Measurements from ENCODE around the gene ADAMTSL3.

ADAMTSL3 gene

GRCh38 chr15:83655237-83655616 is 1.3 kb downstream of the ADAMTSL3 start:
- no peak for DNase-seq

GRCh38 chr15:83656192-83656591 is 2.3 kb downstream of the ADAMTSL3 start:
- no peak for DNase-seq

GRCh38 chr15:83656943-83657528 is 3.1 kb downstream of the ADAMTSL3 start:
- DNase-seq = no peak

- DNase-seq = no peak
These were observed 3.6 kb downstream of the ADAMTSL3 start for GRCh38 chr15:83657549-83657948.

DNA sequence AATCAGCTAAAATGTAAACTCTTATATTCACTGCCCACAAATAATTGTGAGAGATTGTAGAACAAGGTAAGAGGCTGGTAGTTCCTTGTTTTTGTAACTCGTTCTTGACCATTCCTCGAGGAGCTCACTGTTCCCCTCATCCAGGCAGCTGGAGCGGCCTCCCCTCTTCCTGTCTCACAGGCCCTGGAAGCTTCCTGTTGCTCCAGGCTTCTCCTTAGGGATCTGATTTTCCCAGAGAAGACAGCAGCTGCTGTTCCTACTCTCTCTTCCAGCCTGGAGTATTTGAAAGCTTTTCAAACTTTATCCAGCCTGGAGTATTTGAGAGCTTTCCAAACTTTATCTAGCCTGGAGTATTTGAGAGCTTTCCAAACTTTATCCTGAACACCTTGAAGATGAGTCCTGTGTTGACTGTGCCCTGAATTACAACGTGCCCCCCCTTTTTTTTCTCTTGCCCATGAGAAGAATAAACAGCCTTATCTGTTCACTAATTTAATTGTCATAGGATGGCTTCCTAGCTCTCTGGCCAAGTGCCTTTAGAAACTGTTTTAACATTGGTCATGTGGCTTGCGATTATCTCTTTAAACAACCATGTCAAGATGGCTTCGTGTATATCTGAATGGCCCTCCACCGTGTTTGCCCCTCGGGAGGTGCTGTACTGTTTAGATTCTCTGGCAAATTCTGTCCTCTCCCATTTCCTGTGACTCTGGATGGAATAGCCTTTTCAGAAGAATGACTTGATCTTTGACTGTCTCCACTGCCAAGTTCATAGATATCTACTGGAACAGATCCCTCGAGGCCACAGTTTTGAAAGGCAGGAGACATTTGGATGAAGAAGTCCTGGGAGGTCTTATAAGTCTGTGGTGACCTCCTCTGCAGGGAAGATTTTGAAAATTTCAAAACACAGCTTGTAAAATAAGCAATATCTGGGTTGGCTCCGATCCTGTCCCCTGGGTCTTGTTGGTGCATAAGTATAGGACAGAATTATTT is 4.8 kb downstream of the ADAMTSL3 start:
- no peak for DNase-seq

DNA sequence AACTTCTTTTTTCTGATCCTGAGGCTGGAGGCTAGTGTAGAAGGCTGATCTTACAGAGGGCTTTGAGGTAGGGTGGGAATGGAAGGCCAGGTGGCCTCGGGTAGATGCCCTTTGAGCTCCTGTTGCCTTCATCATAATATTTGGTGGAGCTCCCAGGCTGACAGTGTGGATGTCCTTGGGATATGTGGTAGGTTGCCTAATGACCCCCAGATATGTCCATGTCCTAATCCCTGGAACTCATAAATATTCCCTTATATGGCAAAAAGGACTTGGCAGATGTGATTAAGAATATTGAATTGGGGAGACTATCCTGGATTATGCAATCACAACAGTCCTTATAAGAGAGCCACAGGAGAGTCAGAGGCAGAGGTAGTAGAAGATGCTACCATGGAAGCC is 5.5 kb downstream of the ADAMTSL3 start:
- DNase-seq = no peak

DNA sequence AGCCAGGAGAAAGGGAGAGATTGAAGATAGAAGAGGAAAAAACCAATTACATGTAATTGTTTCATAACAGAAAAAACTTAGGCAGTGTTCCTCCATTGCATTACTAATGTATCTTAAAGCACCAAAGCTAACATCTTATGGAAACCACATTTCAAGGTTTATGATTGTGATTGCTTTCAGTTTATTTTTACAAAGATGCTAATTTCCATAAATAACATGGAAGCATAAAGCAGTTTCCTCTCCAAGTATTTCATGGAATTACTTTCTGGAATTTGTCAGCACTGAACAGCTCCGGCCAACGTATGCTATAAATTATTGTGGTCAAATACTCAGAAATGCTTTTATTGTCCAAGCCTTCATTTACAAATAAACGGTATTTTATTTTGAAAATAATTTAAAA is 11.6 kb downstream of the ADAMTSL3 start:
- DNase-seq = no peak

DNA sequence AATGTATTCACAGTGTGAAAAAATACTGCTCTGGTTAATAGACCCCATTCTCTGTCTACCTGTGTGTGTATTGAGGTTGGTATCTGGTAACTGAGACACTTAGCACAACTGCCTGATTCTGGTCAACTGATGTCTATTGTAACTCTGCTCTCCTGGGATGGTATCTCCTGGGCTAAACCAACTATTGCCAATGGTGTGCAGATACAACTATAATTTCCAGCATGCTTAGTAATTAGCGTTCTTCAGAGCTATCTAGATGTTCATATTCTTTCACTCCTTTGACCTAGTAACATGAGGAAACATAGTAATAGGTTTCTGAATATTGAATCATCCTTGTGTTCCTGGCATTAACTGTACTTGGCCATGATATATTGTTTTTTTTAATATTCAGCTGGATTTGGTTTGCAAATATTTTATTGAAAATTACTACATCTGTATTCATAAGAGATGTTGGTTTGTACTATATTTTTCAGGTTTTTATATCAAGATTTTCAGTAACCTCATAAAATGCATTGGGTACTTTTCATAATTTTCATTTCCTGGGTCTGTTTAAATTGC is 16.8 kb downstream of the ADAMTSL3 start:
- DNase-seq = no peak

DNA sequence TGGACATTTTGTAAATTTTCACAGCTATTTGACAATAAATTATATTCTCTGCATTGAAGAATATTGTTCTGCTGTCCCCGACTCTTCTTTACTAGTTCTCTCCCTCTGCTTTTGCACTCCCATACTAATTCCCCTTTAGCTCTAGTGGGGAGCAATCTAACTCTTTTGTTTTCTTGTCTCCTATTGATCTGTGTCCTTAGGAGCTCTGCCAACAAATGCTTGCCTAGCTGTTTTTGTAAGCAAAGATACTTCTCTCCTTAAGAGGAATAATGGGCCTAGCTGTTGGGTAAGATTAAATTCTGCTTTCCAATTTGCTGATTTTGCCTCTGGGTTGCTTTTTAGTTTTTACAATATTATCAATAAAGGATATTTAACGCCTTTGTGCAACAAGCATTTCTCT is 17.7 kb downstream of the ADAMTSL3 start:
- DNase-seq = no peak

DNA sequence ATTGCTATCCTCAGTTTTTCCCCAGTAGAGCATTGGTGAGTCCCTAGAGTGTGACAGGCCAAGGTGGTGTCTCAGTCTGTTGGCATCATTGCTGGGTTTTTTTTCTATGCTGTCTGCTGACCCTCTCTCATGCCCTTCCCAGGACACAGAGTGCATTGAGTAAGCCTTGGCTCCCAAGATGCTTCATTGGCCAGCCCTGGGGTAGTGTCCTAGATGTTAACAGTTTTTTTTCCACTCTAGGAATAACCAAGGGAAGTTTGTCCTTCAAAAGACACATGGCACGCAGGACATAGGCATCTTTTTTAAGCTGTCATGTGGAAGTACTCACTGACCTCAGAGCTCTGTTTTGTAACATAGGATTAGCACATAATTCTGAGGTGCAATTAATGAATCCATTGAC is 19.5 kb downstream of the ADAMTSL3 start:
- no peak for DNase-seq

- no peak for DNase-seq
These were observed 28.7 kb downstream of the ADAMTSL3 start for GRCh38 chr15:83682476-83683088.

DNA sequence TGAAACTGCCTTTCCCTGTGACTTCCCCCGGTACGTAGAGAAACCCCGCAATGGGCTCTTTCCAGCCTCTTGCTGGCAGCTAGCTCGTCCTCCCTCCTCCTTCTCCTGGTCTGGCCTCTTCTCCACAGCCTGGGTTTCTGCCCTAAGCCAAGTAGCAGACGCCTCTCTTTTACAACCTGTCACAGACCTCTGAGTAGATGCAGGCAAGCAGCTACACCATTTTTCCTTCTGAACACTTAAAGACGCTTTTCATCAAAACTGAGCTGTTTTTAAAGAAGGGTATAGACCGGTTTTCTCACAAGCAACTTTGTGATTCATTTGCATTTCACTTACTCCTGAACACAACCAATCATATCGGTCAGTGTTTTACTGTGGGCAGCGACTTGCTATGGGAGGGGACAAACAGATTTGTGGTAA is 32.0 kb downstream of the ADAMTSL3 start:
- no peak for DNase-seq

GRCh38 chr15:83688201-83688600 is 34.3 kb downstream of the ADAMTSL3 start:
- no peak for DNase-seq

DNA sequence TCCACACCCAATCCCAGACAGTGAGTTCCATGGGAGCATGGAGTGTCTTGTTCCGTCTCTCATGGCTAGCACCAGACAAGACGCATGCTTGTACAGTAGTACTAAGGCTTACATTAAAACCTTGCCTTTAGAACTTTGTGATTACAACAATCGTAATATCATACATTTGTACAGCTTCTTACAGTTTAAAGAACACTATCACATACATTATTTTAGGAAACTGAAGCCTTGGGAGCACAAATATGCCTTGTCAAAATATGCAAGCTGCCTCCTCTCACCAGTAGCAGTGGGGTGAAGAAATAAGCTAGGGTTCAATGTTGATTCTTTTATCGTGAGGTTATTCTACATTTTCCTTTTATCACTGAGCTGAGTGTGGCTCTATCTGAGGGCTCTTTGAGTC is 36.8 kb downstream of the ADAMTSL3 start:
- DNase-seq = no peak

DNA sequence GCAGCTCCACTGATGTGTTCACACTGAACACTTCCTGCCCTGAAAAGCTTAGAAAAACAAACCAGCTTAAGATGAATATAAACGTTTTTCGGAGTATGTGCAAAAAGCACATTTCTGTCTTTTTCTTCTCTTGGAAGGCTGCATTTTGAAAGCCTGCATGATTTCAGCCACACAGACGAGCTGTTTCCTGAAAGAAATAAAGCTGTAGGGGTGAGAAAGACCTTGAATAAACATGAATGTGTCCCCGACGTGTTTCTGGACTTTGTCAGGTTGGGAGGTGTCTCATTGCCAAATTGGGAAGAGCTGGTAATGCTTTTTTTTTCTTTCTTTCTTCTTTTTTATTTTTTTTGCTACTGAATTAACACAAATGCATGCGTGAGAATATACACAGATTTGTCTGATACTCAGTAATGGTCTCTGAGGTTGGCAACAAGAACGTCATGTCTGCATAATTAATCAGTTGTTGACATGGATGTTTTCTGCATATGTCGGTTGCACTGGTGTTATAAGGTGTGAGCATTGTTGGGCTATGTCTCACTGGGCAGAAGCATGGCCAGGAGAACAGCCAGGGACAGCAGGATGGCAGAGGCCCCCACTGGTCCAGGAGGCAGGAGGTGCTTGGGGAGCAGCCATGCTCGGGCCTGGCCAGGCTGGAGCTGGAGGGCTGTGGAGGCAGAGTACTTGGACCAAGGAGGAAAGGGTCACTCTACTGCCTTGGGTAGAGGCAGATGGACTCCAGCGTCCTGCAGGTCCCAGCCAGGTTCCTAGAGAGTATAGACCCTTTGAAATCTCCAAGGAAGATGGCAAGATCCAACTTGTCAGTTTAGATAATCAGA is 39.0 kb downstream of the ADAMTSL3 start:
- no peak for DNase-seq

DNA sequence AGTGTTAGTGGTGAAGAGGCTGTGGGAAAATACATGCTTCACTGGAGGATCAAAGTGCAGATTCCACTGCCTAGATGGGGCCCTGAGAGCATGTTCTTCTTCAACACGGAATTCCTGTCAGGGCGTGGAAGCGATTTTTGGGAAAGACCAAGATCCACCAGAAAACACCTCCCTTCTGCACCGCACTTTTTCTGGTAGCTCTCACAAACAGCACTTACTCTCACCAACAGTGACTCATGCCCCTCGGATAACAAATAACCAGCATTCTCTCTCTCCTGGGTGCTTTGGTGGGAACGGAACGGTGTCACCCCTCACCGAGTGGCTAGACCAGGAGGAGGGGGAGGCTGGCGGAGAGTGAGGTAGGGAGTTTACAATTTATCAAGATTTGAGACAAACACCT is 40.1 kb downstream of the ADAMTSL3 start:
- no peak for DNase-seq

DNA sequence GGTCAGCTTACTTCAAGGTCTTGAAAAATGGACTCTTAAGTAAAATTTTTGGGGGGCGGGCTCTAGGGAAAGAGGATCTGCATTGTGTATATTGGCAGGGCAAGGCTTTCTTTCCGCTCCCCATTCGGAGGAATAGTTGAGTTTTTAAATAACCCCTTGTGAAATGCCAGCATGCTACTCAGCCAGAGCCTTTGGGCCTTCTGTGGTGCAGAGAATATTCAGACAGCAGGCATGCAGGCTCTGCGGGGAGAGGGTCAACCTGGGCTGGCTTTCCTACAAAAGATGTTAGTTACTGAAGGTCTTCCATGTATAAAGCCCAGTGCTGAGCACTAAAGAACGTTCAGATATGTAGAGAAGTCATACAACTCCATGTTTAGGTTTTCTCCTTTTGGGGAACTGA is 40.6 kb downstream of the ADAMTSL3 start:
- no peak for DNase-seq

DNA sequence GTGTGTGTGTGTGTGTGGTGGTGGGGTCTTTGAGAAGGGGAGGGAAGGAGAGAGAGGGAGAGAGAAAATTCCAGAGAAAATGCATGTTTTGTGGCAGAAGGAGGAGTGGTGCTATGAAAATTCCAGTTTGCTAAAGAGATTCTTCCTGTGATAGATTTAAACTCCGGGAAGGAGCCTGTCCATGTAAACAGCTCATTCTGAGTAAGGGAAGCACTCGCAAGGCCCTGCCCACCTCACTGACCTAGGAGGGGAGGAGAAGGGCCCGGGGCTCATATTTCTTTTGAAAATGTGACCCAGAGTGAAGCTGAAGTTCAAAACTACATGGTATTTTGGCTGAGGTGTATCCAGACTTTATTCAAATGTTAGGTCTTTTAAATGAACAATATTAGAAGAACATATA is 41.3 kb downstream of the ADAMTSL3 start:
- DNase-seq = no peak

GRCh38 chr15:83695901-83696425 is 42.0 kb downstream of the ADAMTSL3 start:
- DNase-seq = no peak

GRCh38 chr15:83697716-83698115 is 43.8 kb downstream of the ADAMTSL3 start:
- no peak for DNase-seq

- DNase-seq = no peak
These were observed 44.4 kb downstream of the ADAMTSL3 start for GRCh38 chr15:83698294-83698693.

DNA sequence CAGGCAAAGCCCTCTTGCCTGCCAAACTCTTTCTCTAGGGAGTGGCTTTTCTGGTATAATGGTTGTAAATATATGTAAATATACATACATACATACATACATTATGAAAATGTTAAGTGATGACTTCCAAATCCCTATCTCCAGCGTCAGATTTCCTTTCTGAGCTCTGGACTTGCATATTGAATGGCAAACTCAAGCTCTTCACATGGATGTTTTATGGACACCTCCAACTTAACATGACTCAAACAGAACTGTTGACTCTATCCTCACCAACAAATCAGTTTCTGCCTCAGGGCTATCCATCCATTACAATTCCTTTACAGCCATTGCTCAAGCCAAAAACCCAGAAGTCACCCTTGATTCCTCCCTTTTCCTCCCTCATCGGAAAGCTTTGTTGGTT is 45.1 kb downstream of the ADAMTSL3 start:
- DNase-seq = no peak

Measured in effector CD8-positive, alpha-beta T cell (primary cell).